ENCODE data around the gene TENT4A. TPM values are rescaled to one million over a fixed set of nuclear protein-coding genes. Genes with fewer than 3 reads are reported as not detected.

Gene TENT4A
- total RNA-seq, 4 donors from 2014 or later = 11.9 to 15.2 (median 12.7) TPM

DNA sequence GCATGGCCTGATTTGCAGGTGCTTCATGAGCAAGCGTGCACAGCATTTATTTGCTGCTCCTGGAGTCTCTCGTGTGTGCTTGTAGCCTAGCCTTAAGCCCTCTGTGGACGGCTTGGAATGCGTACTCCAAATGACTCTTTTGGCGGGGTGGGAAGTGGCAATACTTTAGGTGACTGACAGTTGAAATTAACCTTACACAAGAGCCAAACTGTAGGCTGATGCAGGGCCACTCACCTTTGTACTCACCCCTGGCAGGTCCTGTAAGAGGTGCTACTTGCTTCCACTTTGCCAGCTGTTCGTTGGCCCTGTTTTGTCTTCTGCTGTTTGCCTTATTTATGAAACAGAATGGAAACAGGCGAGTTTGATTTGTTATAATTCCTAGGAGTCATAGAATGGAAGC, 22.9 kb downstream of the TENT4A start:
- Histone ChIP-seq H3K27ac (peak overlapping the region in 1 of 4 donors; percentile 22), H3K4me3 (no peak overlapping the region), H3K36me3 (peaks cover 0 to 27% of the 10 kb centered on the region in 2 donors), H3K4me1 (peaks cover 37 to 50% of the 10 kb centered on the region in 2 donors), H3K9me3 (no peaks in the 10 kb centered on the region), H3K27me3 (no peaks in the 10 kb centered on the region)
- DNase-seq (no peak), ATAC-seq (no peak)
- intact Hi-C loops (cut with DNase I; ENCODE audit: low total_unique reads) (no loop called here), in situ Hi-C loops (cut with MboI; ENCODE audit: low sequenced_read_pairs in 4 of 4) (loop anchor here in 2 of 4 donors (10.0 to 25.0 kb wide), 2 partner anchors 111 to 374 kb away; no protein-coding TSS in a partner anchor)
- TF ChIP-seq, protein P1, sequence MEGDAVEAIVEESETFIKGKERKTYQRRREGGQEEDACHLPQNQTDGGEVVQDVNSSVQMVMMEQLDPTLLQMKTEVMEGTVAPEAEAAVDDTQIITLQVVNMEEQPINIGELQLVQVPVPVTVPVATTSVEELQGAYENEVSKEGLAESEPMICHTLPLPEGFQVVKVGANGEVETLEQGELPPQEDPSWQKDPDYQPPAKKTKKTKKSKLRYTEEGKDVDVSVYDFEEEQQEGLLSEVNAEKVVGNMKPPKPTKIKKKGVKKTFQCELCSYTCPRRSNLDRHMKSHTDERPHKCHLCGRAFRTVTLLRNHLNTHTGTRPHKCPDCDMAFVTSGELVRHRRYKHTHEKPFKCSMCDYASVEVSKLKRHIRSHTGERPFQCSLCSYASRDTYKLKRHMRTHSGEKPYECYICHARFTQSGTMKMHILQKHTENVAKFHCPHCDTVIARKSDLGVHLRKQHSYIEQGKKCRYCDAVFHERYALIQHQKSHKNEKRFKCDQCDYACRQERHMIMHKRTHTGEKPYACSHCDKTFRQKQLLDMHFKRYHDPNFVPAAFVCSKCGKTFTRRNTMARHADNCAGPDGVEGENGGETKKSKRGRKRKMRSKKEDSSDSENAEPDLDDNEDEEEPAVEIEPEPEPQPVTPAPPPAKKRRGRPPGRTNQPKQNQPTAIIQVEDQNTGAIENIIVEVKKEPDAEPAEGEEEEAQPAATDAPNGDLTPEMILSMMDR (IDR thresholded peaks at IDR 0.05 in 4 of 5, conservative IDR thresholded peaks at IDR 0.05 in 1 of 5) = no peak
- TF ChIP-seq POLR2A (IDR thresholded peaks at IDR 0.05) = no peak

DNA sequence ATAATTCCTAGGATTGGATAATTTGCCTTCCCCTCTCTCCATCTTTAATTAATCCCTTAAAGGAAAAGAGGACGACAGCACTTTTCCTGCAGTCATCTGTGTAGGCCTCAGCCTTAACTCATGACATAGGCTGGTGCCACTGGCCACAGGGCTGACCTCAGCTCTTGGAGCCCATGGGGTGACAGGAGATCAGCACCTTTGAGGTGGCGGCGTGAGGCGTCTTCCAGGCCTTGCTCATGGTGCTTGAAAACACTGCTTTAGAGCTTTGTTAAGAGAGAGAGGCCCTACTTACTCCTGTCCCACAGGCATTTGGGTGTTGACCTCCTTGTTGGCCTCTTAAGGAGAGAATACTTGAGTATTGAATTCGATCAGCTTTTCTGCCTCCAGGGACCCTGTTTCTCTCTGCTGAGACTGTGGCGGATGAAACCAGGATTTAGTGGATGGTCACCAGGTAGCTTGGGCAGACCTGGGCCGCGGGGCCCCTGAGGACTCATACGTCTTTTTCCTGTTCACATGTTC, 23.4 kb downstream of the TENT4A start:
- no peak for TF ChIP-seq POLR2A (IDR thresholded peaks at IDR 0.05)
- TF ChIP-seq, protein P1 (IDR thresholded peaks at IDR 0.05 in 4 of 5, conservative IDR thresholded peaks at IDR 0.05 in 1 of 5) = no peak

DNA sequence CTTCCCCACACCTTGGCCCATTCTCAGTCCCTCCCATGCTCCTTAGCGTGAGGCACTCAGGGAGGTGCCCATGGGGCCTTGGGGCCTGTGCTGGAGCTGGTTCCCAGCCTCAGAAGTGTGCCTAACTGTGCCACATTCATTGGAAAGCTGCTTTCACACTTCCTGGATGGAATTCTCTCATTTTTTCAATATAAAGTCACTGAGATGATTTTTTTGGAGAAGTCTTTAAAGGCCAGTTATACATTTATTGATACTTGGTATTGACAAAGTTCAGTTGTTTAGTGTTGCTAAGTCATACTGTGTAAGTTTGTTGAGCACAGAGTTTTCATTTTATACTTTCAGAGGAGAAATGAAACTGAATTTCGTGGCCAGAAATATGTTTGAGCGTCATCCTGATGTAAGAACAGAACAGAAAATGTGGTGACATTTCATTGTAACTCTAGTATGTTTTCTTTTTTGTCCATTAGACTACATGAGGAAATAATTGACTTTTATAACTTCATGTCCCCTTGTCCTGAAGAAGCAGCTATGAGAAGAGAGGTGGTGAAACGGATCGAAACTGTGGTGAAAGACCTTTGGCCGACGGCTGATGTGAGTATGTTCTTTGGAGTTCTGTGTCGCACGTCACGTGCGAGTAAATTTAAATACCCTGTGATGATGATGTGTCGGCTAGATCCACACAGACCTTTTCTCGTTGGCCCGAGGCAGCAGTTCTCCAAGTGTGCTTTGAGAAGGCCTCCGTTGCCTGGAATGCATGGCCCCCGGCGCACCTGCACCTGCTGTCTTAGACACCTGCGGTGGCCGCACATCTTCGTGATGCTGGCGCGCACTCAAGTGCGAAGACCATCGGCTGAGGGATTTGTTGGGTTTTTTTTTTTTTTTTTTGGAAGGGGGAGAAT, 24.1 kb downstream of the TENT4A start:
- in situ Hi-C loops (cut with MboI; ENCODE audit: low sequenced_read_pairs in 4 of 4) (loop anchor here in 2 of 4 donors (10.0 to 25.0 kb wide), 2 partner anchors 112 to 375 kb away; no protein-coding TSS in a partner anchor), intact Hi-C loops (cut with DNase I; ENCODE audit: low total_unique reads) (no loop called here)
- Histone ChIP-seq H3K4me1 (peaks cover 26 to 38% of the 10 kb centered on the region in 2 donors), H3K4me3 (no peak overlapping the region), H3K27ac (peak overlapping the region in 1 of 4 donors; percentile 22), H3K9me3 (no peaks in the 10 kb centered on the region), H3K27me3 (no peaks in the 10 kb centered on the region), H3K36me3 (peaks cover 0 to 27% of the 10 kb centered on the region in 2 donors)
- no peak for DNase-seq
- TF ChIP-seq, protein P1 (IDR thresholded peaks at IDR 0.05 in 4 of 5, conservative IDR thresholded peaks at IDR 0.05 in 1 of 5) = no peak
- no peak for TF ChIP-seq POLR2A (IDR thresholded peaks at IDR 0.05)
- no peak for ATAC-seq

More for the DNA sequence above, 23.4 kb downstream of the TENT4A start:
- ATAC-seq (no peak), DNase-seq (no peak)
- in situ Hi-C loops (cut with MboI; ENCODE audit: low sequenced_read_pairs in 4 of 4) (loop anchor here in 2 of 4 donors (10.0 to 25.0 kb wide), 2 partner anchors 112 to 374 kb away; no protein-coding TSS in a partner anchor), intact Hi-C loops (cut with DNase I; ENCODE audit: low total_unique reads) (no loop called here)
- Histone ChIP-seq H3K9me3 (no peaks in the 10 kb centered on the region), H3K36me3 (peaks cover 0 to 27% of the 10 kb centered on the region in 2 donors), H3K27ac (peak overlapping the region in 1 of 4 donors; percentile 22), H3K27me3 (no peaks in the 10 kb centered on the region), H3K4me1 (peaks cover 33 to 45% of the 10 kb centered on the region in 2 donors), H3K4me3 (no peak overlapping the region)

DNA sequence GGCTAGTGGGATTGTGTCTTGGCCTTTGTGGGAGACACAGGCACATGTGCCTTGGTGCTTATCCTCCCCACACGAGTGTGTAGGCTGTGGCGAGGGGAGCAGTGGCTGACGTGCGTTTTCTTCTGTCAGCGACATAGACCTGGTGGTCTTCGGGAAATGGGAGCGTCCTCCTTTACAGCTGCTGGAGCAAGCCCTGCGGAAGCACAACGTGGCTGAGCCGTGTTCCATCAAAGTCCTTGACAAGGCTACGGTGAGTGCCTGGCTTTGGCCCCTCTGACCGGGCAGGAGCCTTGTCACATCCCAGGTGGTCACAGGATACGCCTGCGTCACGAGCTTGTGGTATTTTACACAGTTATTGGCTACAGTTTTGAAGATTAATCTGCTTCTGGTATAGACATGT, 26.4 kb downstream of the TENT4A start:
- H3K27me3 ChIP-seq = no peaks in the 10 kb centered on the region
- in situ Hi-C loops (cut with MboI; ENCODE audit: low sequenced_read_pairs in 4 of 4) = loop anchor here in 3 of 4 donors (10.0 to 25.0 kb wide), 3 partner anchors 105 to 377 kb away; partner anchors contain the start of genes NSUN2 (in 1 of the 3) and SRD5A1 (in 1 of the 3)
- H3K4me3 ChIP-seq = no peak overlapping the region
- no peak overlapping the region for H3K27ac ChIP-seq
- H3K4me1 ChIP-seq = peaks cover 8 to 16% of the 10 kb centered on the region in 2 donors
- ATAC-seq (no peak), DNase-seq (no peak)
- TF ChIP-seq, protein P1 (IDR thresholded peaks at IDR 0.05 in 4 of 5, conservative IDR thresholded peaks at IDR 0.05 in 1 of 5) = no peak
- no peak for TF ChIP-seq POLR2A (IDR thresholded peaks at IDR 0.05)
- H3K9me3 ChIP-seq = no peaks in the 10 kb centered on the region
- intact Hi-C loops (cut with DNase I; ENCODE audit: low total_unique reads) = no loop called here
- H3K36me3 ChIP-seq = peaks cover 0 to 37% of the 10 kb centered on the region in 2 donors
